Esophagus muscularis mucosa (tissue), 4 donors: ENCODE results near the gene OR2W3. TPM values are rescaled to one million over a fixed set of nuclear protein-coding genes. Genes with fewer than 3 reads are reported as not detected.

ENCODE experiments used
- DNase-seq: peaks from one replicate; pipeline ENCODE4 v3.0.0-alpha.2; 2017; ENCODE audit errors: extremely low spot score
- H3K27ac ChIP-seq, 4 donors: fragments of 200-600 bp; sonication (generic); replicated peaks in 1 of 4; 1 replicate in 3 of 4; 2 replicates in 1 of 4; pipeline ENCODE4 v1.5.1; 2016 to 2019; ENCODE audit warnings: mild to moderate bottlenecking in 1 of 4
- H3K27me3 ChIP-seq, 4 donors: fragments of 200-600 bp; sonication (generic); one replicate each; pipeline versions ENCODE4 v1.5.1 to v1.6.0; 2016 to 2019
- H3K36me3 ChIP-seq, 4 donors: fragments of 200-600 bp; sonication (generic); one replicate each; pipeline ENCODE4 v1.5.1; 2016 to 2019
- H3K4me1 ChIP-seq, 4 donors: fragments of 200-600 bp; sonication (generic); one replicate each; pipeline ENCODE4 v1.5.1; 2016 to 2019
- H3K4me3 ChIP-seq, 4 donors: fragments of 200-600 bp; sonication (generic); 1 replicate in 2 of 4; 2 replicates in 2 of 4; pipeline ENCODE4 v1.5.1; 2016 to 2019; ENCODE audit warnings: mild to moderate bottlenecking in 4 of 4, moderate library complexity in 1 of 4
- H3K9me3 ChIP-seq, 4 donors: fragments of 200-600 bp; sonication (generic); 1 replicate in 3 of 4; 2 replicates in 1 of 4; pipeline ENCODE4 v1.5.1; 2016 to 2019
- CTCF ChIP-seq, 3 experiments: fragments of 200-600 bp in 2 of 3; fragments of 450-650 bp in 1 of 3; sonication (generic) in 2 of 3; IDR thresholded peaks; one replicate each; pipeline ENCODE4 v1.5.1; 2017 to 2019; ENCODE audit warnings: antibody characterized with exemption in 3 of 3, mild to moderate bottlenecking in 2 of 3, moderate library complexity in 1 of 3
- EP300 ChIP-seq: sonication (generic); formaldehyde crosslinking; IDR thresholded peaks from one replicate; pipeline ENCODE4 v1.6.1; 2017; ENCODE audit warnings: antibody characterized with exemption
- POLR2A ChIP-seq: fragments of 450-650 bp; IDR thresholded peaks from one replicate; pipeline ENCODE4 v1.6.1; 2017; ENCODE audit warnings: antibody characterized with exemption, moderate library complexity, mild to moderate bottlenecking, low read depth
- POLR2AphosphoS5 ChIP-seq, 2 donors: sonication (generic); formaldehyde crosslinking; IDR thresholded peaks; one replicate each; pipeline ENCODE4 v1.6.1; 2017; ENCODE audit warnings: antibody characterized with exemption in 2 of 2
- WGBS: methylation state at CpG from one replicate; pipeline ENCODE4 v1.1.5; 2018; 5-methylcytosine and 5-hydroxymethylcytosine counted together
- intact Hi-C: fragments of 100-400 bp; cut with DNase I; formaldehyde crosslinking; loops from one replicate; pipeline ENCODE4 v1.15.1; 2023
- total RNA-seq, 4 donors: library from RNA; depleted of rRNA; stranded (reverse); fragments of >200 nt; gene quantifications; one replicate each; pipeline versions ENCODE4 v1.1.0 to v1.2.1, GENCODE V29; 2016

Gene OR2W3
- total RNA-seq, 4 donors from 2014 or later: 0.34 to 1.9 (median 0.83) TPM; not detected in 1

- 80% methylated on average over 10 of the region's 13 CpGs for WGBS
- TF ChIP-seq CTCF (IDR thresholded peaks at IDR 0.05): no peak
- no peaks in the 10 kb centered on the region for H3K9me3 ChIP-seq
- no peaks in the 10 kb centered on the region for H3K27me3 ChIP-seq
- no peaks in the 10 kb centered on the region for H3K36me3 ChIP-seq
- intact Hi-C loops: no loop called here
- H3K27ac ChIP-seq: no peak overlapping the region
- no peak for DNase-seq
- no peaks in the 10 kb centered on the region for H3K4me1 ChIP-seq
- no peak overlapping the region for H3K4me3 ChIP-seq
These were observed 9.8 kb downstream of the OR2W3 start for GRCh38 chr1:247905181-247905580.

DNA sequence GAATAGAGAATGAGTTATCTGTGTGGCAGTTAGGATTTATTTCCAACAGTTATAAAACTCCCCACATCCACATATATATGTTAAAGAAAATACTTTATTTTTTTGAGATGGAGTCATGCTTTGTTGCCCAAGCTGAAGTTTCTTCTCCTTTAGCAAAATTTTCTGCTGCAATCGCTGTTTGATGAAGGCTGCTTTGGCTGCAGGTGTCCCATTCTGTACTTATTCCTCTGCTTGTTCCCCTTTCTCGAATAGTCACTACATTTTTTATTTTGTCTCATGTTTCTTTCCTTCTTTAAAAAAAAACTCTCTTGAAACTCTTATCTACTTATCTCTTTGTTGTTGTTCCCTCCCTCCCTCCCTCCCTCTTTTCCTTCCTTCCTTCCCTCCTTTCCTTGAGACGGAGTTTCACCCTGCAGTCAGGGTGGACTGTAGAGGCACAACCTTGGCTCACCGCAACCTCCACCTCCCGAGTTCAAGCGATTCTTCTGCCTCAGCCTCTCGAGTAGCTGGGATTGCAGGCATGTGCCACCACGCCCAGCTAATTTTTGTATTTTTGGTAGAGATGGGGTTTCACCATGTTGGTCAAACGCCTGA is 10.6 kb downstream of the OR2W3 start:
- no peaks in the 10 kb centered on the region for H3K4me1 ChIP-seq
- peak overlapping the region; percentile 10 to 46 (median 24) for H3K4me3 ChIP-seq
- TF ChIP-seq POLR2AphosphoS5 (IDR thresholded peaks at IDR 0.05) (no peak), EP300 (no peak)
- no peak overlapping the region for H3K27ac ChIP-seq
- H3K27me3 ChIP-seq: no peaks in the 10 kb centered on the region
- no peaks in the 10 kb centered on the region for H3K9me3 ChIP-seq
- intact Hi-C loops: no loop called here
- DNase-seq: no peak
- 58% methylated on average over 9 of the region's 9 CpGs for WGBS
- H3K36me3 ChIP-seq: no peaks in the 10 kb centered on the region

- 39% methylated on average over 7 of the region's 7 CpGs for WGBS
- intact Hi-C loops: no loop called here
- no peak for TF ChIP-seq EP300
- no peak for TF ChIP-seq CTCF (IDR thresholded peaks at IDR 0.05)
- no peak for TF ChIP-seq POLR2AphosphoS5 (IDR thresholded peaks at IDR 0.05)
- no peak for TF ChIP-seq POLR2A
- H3K36me3 ChIP-seq: no peaks in the 10 kb centered on the region
- no peak overlapping the region for H3K27ac ChIP-seq
- no peaks in the 10 kb centered on the region for H3K4me1 ChIP-seq
- H3K9me3 ChIP-seq: no peaks in the 10 kb centered on the region
- no peaks in the 10 kb centered on the region for H3K27me3 ChIP-seq
- H3K4me3 ChIP-seq: peak overlapping the region; percentile 10 to 46 (median 24)
- no peak for DNase-seq
These were observed 11.2 kb downstream of the OR2W3 start for GRCh38 chr1:247906504-247907047.

GRCh38 chr1:247908766-247909165 is 13.4 kb downstream of the OR2W3 start:
- H3K4me3 ChIP-seq: no peak overlapping the region
- 69% methylated on average over 5 of the region's 5 CpGs for WGBS
- intact Hi-C loops: no loop called here
- no peak overlapping the region for H3K27ac ChIP-seq
- no peaks in the 10 kb centered on the region for H3K27me3 ChIP-seq
- no peaks in the 10 kb centered on the region for H3K9me3 ChIP-seq
- H3K4me1 ChIP-seq: no peaks in the 10 kb centered on the region
- DNase-seq: no peak
- TF ChIP-seq POLR2AphosphoS5 (IDR thresholded peaks at IDR 0.05) (no peak), CTCF (IDR thresholded peaks at IDR 0.05) (no peak)
- no peaks in the 10 kb centered on the region for H3K36me3 ChIP-seq

- intact Hi-C loops: no loop called here
- Histone ChIP-seq H3K9me3 (no peaks in the 10 kb centered on the region), H3K27me3 (no peaks in the 10 kb centered on the region), H3K4me3 (no peak overlapping the region), H3K27ac (no peak overlapping the region), H3K36me3 (no peaks in the 10 kb centered on the region), H3K4me1 (no peaks in the 10 kb centered on the region)
- 74% methylated on average over 2 of the region's 2 CpGs for WGBS
- DNase-seq: no peak
- TF ChIP-seq CTCF (IDR thresholded peaks at IDR 0.05) (no peak), EP300 (no peak), POLR2AphosphoS5 (IDR thresholded peaks at IDR 0.05) (no peak), POLR2A (no peak)
These were observed 18.4 kb downstream of the OR2W3 start for GRCh38 chr1:247913786-247914185.
